Myometrial cell (primary cell): ENCODE results near the gene CD274. TPM values are rescaled to one million over a fixed set of nuclear protein-coding genes. Genes with fewer than 3 reads are reported as not detected.

ENCODE experiments used
- total RNA-seq: library from RNA; depleted of rRNA; stranded (reverse); fragments of >200 nt; gene quantifications from 2 replicates; pipeline ENCODE4 v1.2.3, GENCODE V29; 2015

CD274 gene
- total RNA-seq, result 3.0 and 4.3 TPM in 2 replicates

DNA sequence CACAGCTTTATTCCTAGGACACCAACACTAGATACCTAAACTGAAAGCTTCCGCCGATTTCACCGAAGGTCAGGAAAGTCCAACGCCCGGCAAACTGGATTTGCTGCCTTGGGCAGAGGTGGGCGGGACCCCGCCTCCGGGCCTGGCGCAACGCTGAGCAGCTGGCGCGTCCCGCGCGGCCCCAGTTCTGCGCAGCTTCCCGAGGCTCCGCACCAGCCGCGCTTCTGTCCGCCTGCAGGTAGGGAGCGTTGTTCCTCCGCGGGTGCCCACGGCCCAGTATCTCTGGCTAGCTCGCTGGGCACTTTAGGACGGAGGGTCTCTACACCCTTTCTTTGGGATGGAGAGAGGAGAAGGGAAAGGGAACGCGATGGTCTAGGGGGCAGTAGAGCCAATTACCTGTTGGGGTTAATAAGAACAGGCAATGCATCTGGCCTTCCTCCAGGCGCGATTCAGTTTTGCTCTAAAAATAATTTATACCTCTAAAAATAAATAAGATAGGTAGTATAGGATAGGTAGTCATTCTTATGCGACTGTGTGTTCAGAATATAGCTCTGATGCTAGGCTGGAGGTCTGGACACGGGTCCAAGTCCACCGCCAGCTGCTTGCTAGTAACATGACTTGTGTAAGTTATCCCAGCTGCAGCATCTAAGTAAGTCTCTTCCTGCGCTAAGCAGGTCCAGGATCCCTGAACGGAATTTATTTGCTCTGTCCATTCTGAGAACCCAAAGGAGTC lies at the start of gene CD274:
TSS of gene CD274 (plus strand) at position 184 of the 733 bp plus-strand sequence. CDS start 5,572 bp downstream, outside the sequence.

DNA sequence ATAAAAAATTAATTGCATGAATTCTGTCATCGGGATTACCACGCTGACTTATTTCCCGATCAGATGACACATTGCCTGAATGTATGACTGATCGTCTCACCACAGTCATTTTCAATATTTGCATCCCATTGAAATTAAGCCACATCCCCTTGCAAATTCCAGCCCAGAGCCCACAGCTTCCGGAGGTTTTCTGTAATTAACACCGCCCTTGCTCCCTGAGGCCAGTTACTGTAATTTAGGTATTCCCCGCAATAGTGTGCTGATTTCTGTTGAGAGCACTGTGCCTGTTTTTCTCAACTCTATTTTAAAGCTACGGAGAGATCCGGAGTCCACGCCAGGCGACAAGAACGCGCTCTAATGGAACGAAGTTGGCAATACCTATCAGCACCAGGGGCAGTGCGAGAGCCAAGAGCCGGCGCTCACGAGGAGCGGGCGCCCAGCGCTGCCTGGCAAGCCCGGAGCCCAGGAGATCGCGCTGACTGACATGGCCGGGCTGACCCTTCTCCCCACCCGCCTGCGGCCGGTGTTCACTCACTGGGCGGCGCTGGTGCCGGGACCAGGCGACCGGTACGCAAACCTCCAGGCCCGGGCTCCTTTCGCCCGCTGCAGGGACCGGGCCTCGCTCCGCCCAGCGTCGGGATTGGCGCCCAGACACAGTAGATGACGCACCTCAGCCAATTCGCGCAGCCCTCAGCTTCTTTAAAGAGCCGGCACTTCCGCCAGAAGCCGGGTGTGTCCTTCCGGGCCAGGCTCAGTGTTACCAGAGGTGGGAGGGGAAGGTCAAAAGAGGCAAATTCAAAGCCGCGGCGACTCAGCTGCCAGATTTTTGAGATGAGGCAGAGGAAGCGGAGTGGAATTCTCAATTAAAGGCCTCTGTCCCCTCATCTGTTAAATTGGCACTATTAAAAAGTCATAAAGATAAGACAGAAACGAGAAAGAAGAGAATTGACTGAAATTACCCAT lies 12.8 kb upstream of the CD274 start, which contains the start of gene PLGRKT:
TSS of gene PLGRKT (minus strand) at position 672 of the 963 bp plus-strand sequence. CDS start 5,948 bp downstream, outside the sequence.

DNA sequence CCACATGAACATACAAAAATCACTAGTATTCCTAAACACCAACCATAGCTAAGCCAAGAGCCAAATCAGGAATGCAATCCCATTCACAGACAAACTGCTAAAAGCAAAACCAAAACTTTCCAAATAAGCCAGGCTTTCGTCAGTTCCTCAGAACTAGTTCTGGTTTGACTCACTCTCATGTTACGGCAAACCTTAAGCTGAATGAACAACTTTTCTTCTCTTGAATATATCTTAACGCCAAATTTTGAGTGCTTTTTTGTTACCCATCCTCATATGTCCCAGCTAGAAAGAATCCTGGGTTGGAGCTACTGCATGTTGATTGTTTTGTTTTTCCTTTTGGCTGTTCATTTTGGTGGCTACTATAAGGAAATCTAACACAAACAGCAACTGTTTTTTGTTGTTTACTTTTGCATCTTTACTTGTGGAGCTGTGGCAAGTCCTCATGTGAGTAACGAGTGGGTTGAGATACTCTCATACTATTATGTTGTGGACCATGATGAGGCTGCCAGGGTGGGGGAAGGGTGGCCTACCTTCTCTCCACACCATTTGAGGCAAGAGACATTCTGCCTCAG lies 60.1 kb downstream of the CD274 start, which contains the start of gene PDCD1LG2:
TSS of gene PDCD1LG2 (plus strand) at position 172 of the 572 bp plus-strand sequence. CDS start 12,016 bp downstream, outside the sequence.

Other genes with a start within 250 kb of the CD274 start
- gene INSL4, start 219.1 kb upstream of the CD274 start, total RNA-seq, result not detected in 2 replicates
- 0.18 TPM in 1 of 2 replicates, not detected in the other for gene RLN2, start 145.8 kb upstream of the CD274 start, total RNA-seq
- gene RLN1, start 110.7 kb upstream of the CD274 start, total RNA-seq, result not detected in 2 replicates
- 56.2 and 69.5 TPM in 2 replicates for gene PLGRKT, start 12.6 kb upstream of the CD274 start, total RNA-seq
- 9.6 and 11.0 TPM in 2 replicates for gene PDCD1LG2, start 60.0 kb downstream of the CD274 start, total RNA-seq
- gene RIC1, start 178.6 kb downstream of the CD274 start, total RNA-seq, result 14.7 and 19.0 TPM in 2 replicates